Measurements from ENCODE around the gene DCP2.
A peak's percentile ranks its signal among the peaks of the same experiment; 100 is the strongest.

DCP2 gene

DNA sequence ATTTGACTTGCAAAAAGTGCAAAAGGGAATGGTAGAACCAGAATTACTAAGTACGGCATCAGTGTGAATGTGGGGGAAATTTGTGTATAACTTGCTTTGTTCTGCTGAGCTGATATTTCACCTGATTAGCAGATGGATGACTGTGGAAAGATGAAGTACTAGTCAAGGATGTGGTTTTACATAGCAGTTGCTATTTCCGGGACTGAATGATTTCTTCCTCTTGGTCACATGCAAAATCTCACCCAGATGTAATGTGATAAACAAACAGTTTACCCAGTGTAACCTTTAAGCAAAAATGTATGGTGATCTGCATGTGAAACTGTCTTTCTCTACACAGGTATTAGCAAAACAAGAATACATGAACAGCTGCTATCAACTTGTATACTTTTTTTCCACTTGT lies 46.1 kb downstream of the DCP2 start:
- TF ChIP-seq ZNF114 (tag by site-specific recombination; IDR thresholded peaks at IDR 0.05) (no peak), ZNF10 (tag by site-specific recombination; IDR thresholded peaks at IDR 0.05) (0 out of 2 replicates have a peak, but pooled peaks have one; percentile 18)
- Histone ChIP-seq H3K4me3 (ENCODE audit: low read depth, low read length) (no peak overlapping the region), H3K4me1 (ENCODE audit: control insufficient read depth, insufficient read depth, low read length) (peaks cover 5% of the 10 kb centered on the region), H3K9me3 (ENCODE audit: control insufficient read depth, insufficient read depth, low read depth, low read length) (no peaks in the 10 kb centered on the region), H3K36me3 (ENCODE audit: control insufficient read depth in 2 of 2, insufficient read depth in 1 of 2, low read length in 2 of 2) (peaks cover 12 to 56% of the 10 kb centered on the region in 2 experiments), H3K27ac (ENCODE audit: extremely low read depth, low read depth, low read length) (no peak overlapping the region)
- ChIA-PET CTCF (interaction anchor here (0.6 to 1.0 kb wide), 2 partner anchors 11 to 583 kb away, joined by 3 to 5 read pairs; no protein-coding TSS in a partner anchor), POLR2A (no interaction called here)

DNA sequence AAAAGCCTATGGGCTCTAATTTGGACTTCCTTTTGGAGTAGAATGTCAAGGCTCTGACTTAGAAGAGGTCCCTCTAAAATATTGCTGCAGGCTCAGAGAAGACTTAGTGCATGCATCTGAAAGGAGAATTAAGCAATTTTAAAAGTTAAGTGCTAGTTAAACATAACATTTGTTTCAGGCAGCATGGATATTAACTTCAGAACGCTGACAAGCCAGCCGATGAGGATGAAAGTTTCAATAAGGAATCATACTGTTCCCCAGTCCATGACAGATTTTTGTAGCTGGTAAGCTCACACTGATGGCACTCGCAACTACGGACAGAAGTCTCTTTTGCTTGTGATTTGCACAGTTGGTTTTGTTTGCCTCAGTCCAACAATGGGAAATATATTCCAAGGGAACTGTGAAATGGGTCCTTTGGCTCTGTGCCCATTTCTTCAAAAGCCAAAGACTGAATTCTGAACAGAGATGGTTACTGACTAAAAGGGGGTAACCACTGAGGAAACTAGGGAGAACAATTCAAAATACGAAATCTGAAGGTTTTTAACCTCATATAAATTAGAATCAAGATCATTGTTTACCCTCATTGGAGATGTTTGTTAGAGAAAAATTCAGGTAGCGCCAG lies 47.6 kb downstream of the DCP2 start:
- TF ChIP-seq, protein P1, sequence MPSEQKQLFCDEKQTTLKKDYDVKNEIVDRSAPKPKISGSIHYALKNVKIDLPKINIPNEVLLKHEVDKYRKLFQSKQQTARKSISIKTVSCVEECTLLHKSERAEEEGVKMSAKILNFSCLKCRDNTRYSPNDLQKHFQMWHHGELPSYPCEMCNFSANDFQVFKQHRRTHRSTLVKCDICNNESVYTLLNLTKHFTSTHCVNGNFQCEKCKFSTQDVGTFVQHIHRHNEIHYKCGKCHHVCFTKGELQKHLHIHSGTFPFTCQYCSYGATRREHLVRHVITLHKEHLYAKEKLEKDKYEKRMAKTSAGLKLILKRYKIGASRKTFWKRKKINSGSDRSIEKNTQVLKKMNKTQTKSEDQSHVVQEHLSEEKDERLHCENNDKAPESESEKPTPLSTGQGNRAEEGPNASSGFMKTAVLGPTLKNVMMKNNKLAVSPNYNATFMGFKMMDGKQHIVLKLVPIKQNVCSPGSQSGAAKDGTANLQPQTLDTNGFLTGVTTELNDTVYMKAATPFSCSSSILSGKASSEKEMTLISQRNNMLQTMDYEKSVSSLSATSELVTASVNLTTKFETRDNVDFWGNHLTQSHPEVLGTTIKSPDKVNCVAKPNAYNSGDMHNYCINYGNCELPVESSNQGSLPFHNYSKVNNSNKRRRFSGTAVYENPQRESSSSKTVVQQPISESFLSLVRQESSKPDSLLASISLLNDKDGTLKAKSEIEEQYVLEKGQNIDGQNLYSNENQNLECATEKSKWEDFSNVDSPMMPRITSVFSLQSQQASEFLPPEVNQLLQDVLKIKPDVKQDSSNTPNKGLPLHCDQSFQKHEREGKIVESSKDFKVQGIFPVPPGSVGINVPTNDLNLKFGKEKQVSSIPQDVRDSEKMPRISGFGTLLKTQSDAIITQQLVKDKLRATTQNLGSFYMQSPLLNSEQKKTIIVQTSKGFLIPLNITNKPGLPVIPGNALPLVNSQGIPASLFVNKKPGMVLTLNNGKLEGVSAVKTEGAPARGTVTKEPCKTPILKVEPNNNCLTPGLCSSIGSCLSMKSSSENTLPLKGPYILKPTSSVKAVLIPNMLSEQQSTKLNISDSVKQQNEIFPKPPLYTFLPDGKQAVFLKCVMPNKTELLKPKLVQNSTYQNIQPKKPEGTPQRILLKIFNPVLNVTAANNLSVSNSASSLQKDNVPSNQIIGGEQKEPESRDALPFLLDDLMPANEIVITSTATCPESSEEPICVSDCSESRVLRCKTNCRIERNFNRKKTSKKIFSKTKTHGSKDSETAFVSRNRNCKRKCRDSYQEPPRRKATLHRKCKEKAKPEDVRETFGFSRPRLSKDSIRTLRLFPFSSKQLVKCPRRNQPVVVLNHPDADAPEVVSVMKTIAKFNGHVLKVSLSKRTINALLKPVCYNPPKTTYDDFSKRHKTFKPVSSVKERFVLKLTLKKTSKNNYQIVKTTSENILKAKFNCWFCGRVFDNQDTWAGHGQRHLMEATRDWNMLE (tag by site-specific recombination; conservative IDR thresholded peaks at IDR 0.05; ENCODE audit: low read depth) = no peak
- TF ChIP-seq ZBTB17 (tag by site-specific recombination; IDR thresholded peaks at IDR 0.05) = no peak
- TF ChIP-seq ZNF274 (IDR thresholded peaks at IDR 0.05; ENCODE audit: low read length) = no peak
- no peak for TF ChIP-seq ZNF274 (tag by site-specific recombination; IDR thresholded peaks at IDR 0.05; ENCODE audit: borderline replicate concordance)
- TF ChIP-seq, protein P2, sequence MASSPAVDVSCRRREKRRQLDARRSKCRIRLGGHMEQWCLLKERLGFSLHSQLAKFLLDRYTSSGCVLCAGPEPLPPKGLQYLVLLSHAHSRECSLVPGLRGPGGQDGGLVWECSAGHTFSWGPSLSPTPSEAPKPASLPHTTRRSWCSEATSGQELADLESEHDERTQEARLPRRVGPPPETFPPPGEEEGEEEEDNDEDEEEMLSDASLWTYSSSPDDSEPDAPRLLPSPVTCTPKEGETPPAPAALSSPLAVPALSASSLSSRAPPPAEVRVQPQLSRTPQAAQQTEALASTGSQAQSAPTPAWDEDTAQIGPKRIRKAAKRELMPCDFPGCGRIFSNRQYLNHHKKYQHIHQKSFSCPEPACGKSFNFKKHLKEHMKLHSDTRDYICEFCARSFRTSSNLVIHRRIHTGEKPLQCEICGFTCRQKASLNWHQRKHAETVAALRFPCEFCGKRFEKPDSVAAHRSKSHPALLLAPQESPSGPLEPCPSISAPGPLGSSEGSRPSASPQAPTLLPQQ (tag by site-specific recombination; IDR thresholded peaks at IDR 0.05) = no peak
- TF ChIP-seq ZBTB21 (tag by site-specific recombination; IDR thresholded peaks at IDR 0.05) = no peak
- TF ChIP-seq OSR2 (tag by site-specific recombination; IDR thresholded peaks at IDR 0.05) = no peak
- Histone ChIP-seq H3K4me3 (ENCODE audit: low read depth, low read length) (no peak overlapping the region), H3K4me1 (ENCODE audit: control insufficient read depth, insufficient read depth, low read length) (peaks cover 5% of the 10 kb centered on the region), H3K36me3 (ENCODE audit: control insufficient read depth in 2 of 2, insufficient read depth in 1 of 2, low read length in 2 of 2) (peaks cover 12 to 60% of the 10 kb centered on the region in 2 experiments), H3K27ac (ENCODE audit: extremely low read depth, low read depth, low read length) (no peak overlapping the region), H3K9me3 (ENCODE audit: control insufficient read depth, insufficient read depth, low read depth, low read length) (no peaks in the 10 kb centered on the region)
- CTCF ChIA-PET = interaction anchor here (0.6 to 2.0 kb wide), 4 partner anchors 28 to 310 kb away, joined by 3 to 8 read pairs (median 6); no protein-coding TSS in a partner anchor
- POLR2A ChIA-PET = no interaction called here

DNA sequence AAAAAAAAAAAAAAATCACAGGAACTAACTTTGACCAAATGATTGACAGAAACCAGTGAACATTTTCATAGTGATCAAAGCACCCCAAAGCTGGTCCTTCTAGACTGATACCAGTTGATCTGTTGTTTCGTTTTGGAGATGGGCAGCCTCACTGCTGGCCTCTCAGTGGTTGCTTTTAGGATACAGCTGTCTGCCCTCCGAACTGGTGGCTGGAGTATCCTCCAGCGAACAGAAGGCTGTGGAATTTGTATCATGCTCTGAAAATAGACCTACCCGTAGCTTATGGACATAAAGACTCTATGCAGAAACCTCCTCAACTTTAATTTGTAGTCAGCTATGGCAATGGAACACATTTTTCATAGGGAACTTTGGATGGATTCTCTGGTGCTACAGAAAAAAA lies 49.0 kb downstream of the DCP2 start:
- no peak for TF ChIP-seq ZBTB48 (tag by site-specific recombination; IDR thresholded peaks at IDR 0.05)
- TF ChIP-seq KLF8 (tag by site-specific recombination; IDR thresholded peaks at IDR 0.05) = no peak
- no peak for TF ChIP-seq ZNF624 (tag by site-specific recombination; IDR thresholded peaks at IDR 0.05)
- no peak for TF ChIP-seq ZNF677 (tag by site-specific recombination; IDR thresholded peaks at IDR 0.05)
- TF ChIP-seq MEIS1 (CRISPR knock-in tag; IDR thresholded peaks at IDR 0.05; ENCODE audit: borderline replicate concordance) = no peak
- TF ChIP-seq OVOL3 (tag by site-specific recombination; IDR thresholded peaks at IDR 0.05) = no peak
- no peak for TF ChIP-seq ZNF391 (tag by site-specific recombination; IDR thresholded peaks at IDR 0.05; ENCODE audit: borderline replicate concordance, low read depth)
- no peak for TF ChIP-seq EGR2 (tag by site-specific recombination; IDR thresholded peaks at IDR 0.05; ENCODE audit: low read depth)
- TF ChIP-seq, protein P3, sequence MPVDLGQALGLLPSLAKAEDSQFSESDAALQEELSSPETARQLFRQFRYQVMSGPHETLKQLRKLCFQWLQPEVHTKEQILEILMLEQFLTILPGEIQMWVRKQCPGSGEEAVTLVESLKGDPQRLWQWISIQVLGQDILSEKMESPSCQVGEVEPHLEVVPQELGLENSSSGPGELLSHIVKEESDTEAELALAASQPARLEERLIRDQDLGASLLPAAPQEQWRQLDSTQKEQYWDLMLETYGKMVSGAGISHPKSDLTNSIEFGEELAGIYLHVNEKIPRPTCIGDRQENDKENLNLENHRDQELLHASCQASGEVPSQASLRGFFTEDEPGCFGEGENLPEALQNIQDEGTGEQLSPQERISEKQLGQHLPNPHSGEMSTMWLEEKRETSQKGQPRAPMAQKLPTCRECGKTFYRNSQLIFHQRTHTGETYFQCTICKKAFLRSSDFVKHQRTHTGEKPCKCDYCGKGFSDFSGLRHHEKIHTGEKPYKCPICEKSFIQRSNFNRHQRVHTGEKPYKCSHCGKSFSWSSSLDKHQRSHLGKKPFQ (tag by site-specific recombination; IDR thresholded peaks at IDR 0.05) = no peak
- no peak for TF ChIP-seq WT1 (tag by site-specific recombination; IDR thresholded peaks at IDR 0.05)
- CTCF ChIA-PET = interaction anchor here (1.4 to 2.0 kb wide), 2 partner anchors 29 to 311 kb away, joined by 4 to 7 read pairs; no protein-coding TSS in a partner anchor
- POLR2A ChIA-PET = no interaction called here
- H3K36me3 ChIP-seq (ENCODE audit: control insufficient read depth in 2 of 2, insufficient read depth in 1 of 2, low read length in 2 of 2) = peaks cover 12 to 63% of the 10 kb centered on the region in 2 experiments
- H3K4me3 ChIP-seq (ENCODE audit: low read depth, low read length) = no peak overlapping the region
- H3K9me3 ChIP-seq (ENCODE audit: control insufficient read depth, insufficient read depth, low read depth, low read length) = no peaks in the 10 kb centered on the region
- H3K4me1 ChIP-seq (ENCODE audit: control insufficient read depth, insufficient read depth, low read length) = peaks cover 5% of the 10 kb centered on the region
- H3K27ac ChIP-seq (ENCODE audit: extremely low read depth, low read depth, low read length) = no peak overlapping the region

Measured in HEK293 (cell line).